ENCODE data around the gene NDUFB10. TPM values are rescaled to one million over a fixed set of nuclear protein-coding genes. Genes with fewer than 3 reads are reported as not detected.

The NDUFB10 gene
- total and polyA plus RNA-seq, 10 of the 15 experiments (the other 5 are each of a cell fraction or from before 2014, with no cell fraction given): 52.2 to 319 (median 130) TPM

DNA sequence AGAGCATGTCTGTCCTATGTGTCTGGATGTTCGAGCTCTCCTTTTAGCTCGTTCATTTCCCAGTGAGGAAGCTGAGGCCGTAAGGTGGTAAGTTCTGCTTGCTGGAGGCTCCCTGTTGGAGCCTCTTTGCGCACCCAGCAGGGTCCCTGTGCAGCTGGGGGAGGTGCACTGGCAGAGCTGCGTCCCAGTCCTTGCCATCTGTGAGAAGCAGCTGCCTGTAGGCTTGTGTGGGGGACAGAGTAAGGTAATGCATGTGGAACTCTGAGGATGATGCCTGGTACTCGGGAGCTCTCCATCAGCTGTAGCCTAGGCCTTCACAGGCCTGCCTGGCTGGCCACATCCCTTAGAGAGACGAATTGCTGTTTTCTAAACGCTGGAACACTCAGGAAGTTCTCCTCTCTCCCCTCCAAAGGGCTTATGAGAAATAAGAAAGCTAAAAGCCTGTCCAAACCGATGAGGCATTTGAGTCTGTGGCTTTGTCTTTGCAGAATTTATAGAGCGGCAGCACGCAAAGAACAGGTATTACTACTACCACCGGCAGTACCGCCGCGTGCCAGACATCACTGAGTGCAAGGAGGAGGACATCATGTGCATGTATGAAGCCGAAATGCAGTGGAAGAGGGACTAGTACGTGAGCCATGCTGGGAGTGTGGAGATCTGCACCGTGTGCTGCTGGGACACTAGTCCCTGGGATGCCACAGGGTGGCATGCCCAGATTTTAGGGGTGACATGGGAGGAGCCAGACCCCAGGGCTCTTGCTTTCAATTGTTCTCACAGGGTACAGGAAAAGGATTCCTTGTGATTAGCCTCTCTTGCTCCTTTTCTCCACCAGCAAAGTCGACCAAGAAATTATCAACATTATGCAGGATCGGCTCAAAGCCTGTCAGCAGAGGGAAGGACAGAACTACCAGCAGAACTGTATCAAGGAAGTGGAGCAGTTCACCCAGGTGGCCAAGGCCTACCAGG is 1.6 kb downstream of the NDUFB10 start (continued):
- TF ChIP-seq IRF5 (IDR thresholded peaks at IDR 0.05; ENCODE audit: borderline replicate concordance) (no peak), ZNF24 (IDR thresholded peaks at IDR 0.05) (no peak), ETV6 (conservative IDR thresholded peaks at IDR 0.05 in 1 of 2, IDR thresholded peaks at IDR 0.05 in 1 of 2; ENCODE audit: borderline replicate concordance in 1 of 2, low read depth in 1 of 2) (0 out of 4 replicates have a peak, but pooled peaks of 1 of the 2 experiments have one; percentile 30), POLR2A (IDR thresholded peaks at IDR 0.05; ENCODE audit: low read depth, low read length) (peak; percentile 83), SMARCA5 (IDR thresholded peaks at IDR 0.05) (no peak), HDAC2 (IDR thresholded peaks at IDR 0.05) (no peak), CBX5 (IDR thresholded peaks at IDR 0.05; ENCODE audit: low read depth) (no peak), SP1 (IDR thresholded peaks at IDR 0.05; ENCODE audit: low read depth, low read length) (no peak), ZSCAN29 (IDR thresholded peaks at IDR 0.05) (no peak), HDGF (IDR thresholded peaks at IDR 0.05) (no peak), TARDBP (IDR thresholded peaks at IDR 0.05; ENCODE audit: borderline replicate concordance) (peak; percentile 74; the same call in 1 of the 2 replicates)

DNA sequence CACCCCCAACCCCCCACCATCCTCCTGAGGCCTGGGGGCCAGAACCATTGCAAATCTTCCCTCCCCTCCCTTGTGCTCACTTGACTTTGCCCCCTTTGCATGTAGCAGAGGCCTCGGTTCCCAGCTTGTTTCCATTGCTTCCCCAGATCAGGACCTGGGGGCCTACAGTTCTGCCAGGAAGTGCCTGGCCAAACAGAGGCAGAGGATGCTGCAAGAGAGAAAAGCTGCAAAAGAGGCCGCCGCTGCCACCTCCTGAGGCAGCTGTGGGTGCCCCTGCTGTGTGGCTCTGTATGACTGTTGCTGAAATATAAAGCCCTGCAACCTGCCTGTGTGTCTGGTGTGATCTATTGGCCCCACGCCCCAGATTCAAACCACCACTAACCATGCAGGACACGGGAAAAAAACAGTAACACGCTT is 2.3 kb downstream of the NDUFB10 start:
- RAD21 ChIA-PET (ENCODE audit: unreplicated experiment): interaction anchor here (1.0 kb wide), 1 partner anchor 18 kb away, joined by 3 read pairs; the partner anchor contains the start of gene MSRB1

More for the DNA sequence above, 2.3 kb downstream of the NDUFB10 start:
- intact Hi-C loops (cut with micrococcal nuclease; ENCODE audit: unreplicated experiment): no loop called here
- Histone ChIP-seq H3K4me3 (peak overlapping the region; percentile 98; the same call in 1 of the 2 replicates), H3K27me3 (replicated peaks in 1 of 2; ENCODE audit: control insufficient read depth in 2 of 2, insufficient read depth in 2 of 2, low read length in 1 of 2) (no peaks in the 10 kb centered on the region), H3K9me3 (replicated peaks; ENCODE audit: control insufficient read depth, insufficient read depth, low read length) (no peaks in the 10 kb centered on the region), H3K36me3 (ENCODE audit: control insufficient read depth in 2 of 2, insufficient read depth in 2 of 2, low read length in 1 of 2) (peaks cover 11 to 13% of the 10 kb centered on the region in 2 experiments; a peak in 3 of 4 replicates), H3K9ac (ENCODE audit: control insufficient read depth, insufficient read depth, low read length) (peak overlapping the region; percentile 20; the same call in 1 of the 2 replicates), H3K4me2 (ENCODE audit: control insufficient read depth, insufficient read depth) (peak overlapping the region; percentile 83), H3K27ac (ENCODE audit: control insufficient read depth, insufficient read depth) (peak overlapping the region; percentile 18; the same call in 1 of the 2 replicates), H2AFZ (ENCODE audit: control insufficient read depth, low read depth, low read length) (no peak overlapping the region), H3K79me2 (ENCODE audit: control insufficient read depth, insufficient read depth, low read length) (peaks cover 67% of the 10 kb centered on the region), H3K4me1 (ENCODE audit: control insufficient read depth, insufficient read depth, low read length) (peaks cover 19% of the 10 kb centered on the region), H4K20me1 (ENCODE audit: control insufficient read depth, insufficient read depth) (peaks cover 6% of the 10 kb centered on the region; the same call in 1 of the 2 replicates)
- ChIA-PET SMC1A (ENCODE audit: uncharacterized antibody, unreplicated experiment) (no interaction called here), CTCF (interaction anchor here (1.6 kb wide), 1 partner anchor 20 kb away, joined by 5 read pairs; no protein-coding TSS in a partner anchor), POLR2A (interaction anchor here (0.7 to 2.2 kb wide), 3 partner anchors 9 to 86 kb away, joined by 3 to 13 read pairs (median 11); partner anchors contain the start of genes NTHL1, SYNGR3, TBL3 and TSC2)
- TF ChIP-seq BACH1 (IDR thresholded peaks at IDR 0.05; ENCODE audit: borderline replicate concordance) (0 out of 2 replicates have a peak, but pooled peaks have one; percentile 11), HDAC2 (IDR thresholded peaks at IDR 0.05) (no peak)
- TF ChIP-seq, protein P1, sequence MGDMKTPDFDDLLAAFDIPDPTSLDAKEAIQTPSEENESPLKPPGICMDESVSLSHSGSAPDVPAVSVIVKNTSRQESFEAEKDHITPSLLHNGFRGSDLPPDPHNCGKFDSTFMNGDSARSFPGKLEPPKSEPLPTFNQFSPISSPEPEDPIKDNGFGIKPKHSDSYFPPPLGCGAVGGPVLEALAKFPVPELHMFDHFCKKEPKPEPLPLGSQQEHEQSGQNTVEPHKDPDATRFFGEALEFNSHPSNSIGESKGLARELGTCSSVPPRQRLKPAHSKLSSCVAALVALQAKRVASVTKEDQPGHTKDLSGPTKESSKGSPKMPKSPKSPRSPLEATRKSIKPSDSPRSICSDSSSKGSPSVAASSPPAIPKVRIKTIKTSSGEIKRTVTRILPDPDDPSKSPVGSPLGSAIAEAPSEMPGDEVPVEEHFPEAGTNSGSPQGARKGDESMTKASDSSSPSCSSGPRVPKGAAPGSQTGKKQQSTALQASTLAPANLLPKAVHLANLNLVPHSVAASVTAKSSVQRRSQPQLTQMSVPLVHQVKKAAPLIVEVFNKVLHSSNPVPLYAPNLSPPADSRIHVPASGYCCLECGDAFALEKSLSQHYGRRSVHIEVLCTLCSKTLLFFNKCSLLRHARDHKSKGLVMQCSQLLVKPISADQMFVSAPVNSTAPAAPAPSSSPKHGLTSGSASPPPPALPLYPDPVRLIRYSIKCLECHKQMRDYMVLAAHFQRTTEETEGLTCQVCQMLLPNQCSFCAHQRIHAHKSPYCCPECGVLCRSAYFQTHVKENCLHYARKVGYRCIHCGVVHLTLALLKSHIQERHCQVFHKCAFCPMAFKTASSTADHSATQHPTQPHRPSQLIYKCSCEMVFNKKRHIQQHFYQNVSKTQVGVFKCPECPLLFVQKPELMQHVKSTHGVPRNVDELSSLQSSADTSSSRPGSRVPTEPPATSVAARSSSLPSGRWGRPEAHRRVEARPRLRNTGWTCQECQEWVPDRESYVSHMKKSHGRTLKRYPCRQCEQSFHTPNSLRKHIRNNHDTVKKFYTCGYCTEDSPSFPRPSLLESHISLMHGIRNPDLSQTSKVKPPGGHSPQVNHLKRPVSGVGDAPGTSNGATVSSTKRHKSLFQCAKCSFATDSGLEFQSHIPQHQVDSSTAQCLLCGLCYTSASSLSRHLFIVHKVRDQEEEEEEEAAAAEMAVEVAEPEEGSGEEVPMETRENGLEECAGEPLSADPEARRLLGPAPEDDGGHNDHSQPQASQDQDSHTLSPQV (IDR thresholded peaks at IDR 0.05): no peak
- no peak for DNase-seq (ENCODE audit: low read depth, low spot score)
- in situ Hi-C loops (cut with MboI): no loop called here
- WGBS (ENCODE audit: insufficient coverage, insufficient replicate concordance, low lambda C conversion rate, missing lambda C conversion rate): 0% methylated on average over 6 of the region's 6 CpGs
- FAIRE-seq: no peak
- BruUV-seq (replicated peaks): no TSS peak
- no peak for ATAC-seq

Data from GM12878 (cell line).